Adrenal gland (tissue), 12 donors: ENCODE results near the gene SMIM12. TPM values are rescaled to one million over a fixed set of nuclear protein-coding genes. Genes with fewer than 3 reads are reported as not detected.

Source experiments
- DNase-seq, 7 donors: peaks; one replicate each; pipeline ENCODE4 v3.0.0-alpha.2; 2019 to 2020
- H3K27ac ChIP-seq, 5 donors: fragments of 200-600 bp; sonication (generic) in 4 of 5; 1 replicate in 3 of 5; 2 replicates in 2 of 5; pipeline versions ENCODE4 v1.5.1 to v1.8.0; 2016 to 2020; ENCODE audit warnings: mild to moderate bottlenecking in 1 of 5
- H3K27me3 ChIP-seq: fragments of 200-600 bp; 2 replicates; pipeline ENCODE4 v1.8.0; 2021
- H3K36me3 ChIP-seq, 2 donors: fragments of 200-600 bp; replicated peaks in 1 of 2; 1 replicate in 1 of 2; 2 replicates in 1 of 2; pipeline versions ENCODE4 v1.5.1 to v1.8.0; 2018 to 2022
- H3K4me1 ChIP-seq, 2 donors: fragments of 200-600 bp; replicated peaks in 1 of 2; 1 replicate in 1 of 2; 2 replicates in 1 of 2; pipeline versions ENCODE4 v1.5.1 to v1.8.0; 2018 to 2021
- H3K4me3 ChIP-seq, 4 donors: fragments of 200-600 bp; sonication (generic) in 3 of 4; one replicate each; pipeline ENCODE4 v1.5.1; 2016 to 2018
- H3K9me3 ChIP-seq, 3 donors: fragments of 200-600 bp; sonication (generic) in 1 of 3; replicated peaks in 1 of 3; 1 replicate in 2 of 3; 2 replicates in 1 of 3; pipeline versions ENCODE4 v1.5.1 to v1.8.0; 2016 to 2021
- POLR2A ChIP-seq, 2 donors: fragments of 450-650 bp; IDR thresholded peaks; one replicate each; pipeline ENCODE4 v1.6.1; 2017; ENCODE audit warnings: antibody characterized with exemption in 2 of 2, mild to moderate bottlenecking in 2 of 2, moderate library complexity in 1 of 2
- WGBS, 4 donors: extraction: QIAGEN DNeasy Blood & Tissue Kit in 2 of 4; methylation state at CpG; one replicate each; pipeline versions ENCODE4 v1.1.5 to v1.1.7; 2013 to 2017; 5-methylcytosine and 5-hydroxymethylcytosine counted together
- intact Hi-C, 2 donors: fragments of 100-400 bp; cut with DNase I; formaldehyde crosslinking; loops; one replicate each; pipeline versions ENCODE4 v1.14.1 to v1.15.0; 2022 to 2023
- polyA plus RNA-seq, 3 donors: library from polyadenylated mRNA; stranded (reverse); fragments of 200-250 nt in 2 of 3; fragments of 350-450 nt in 1 of 3; fragmentation: Illumina TruSeq in 1 of 3; extraction: RNeasy Lipid Tissue Mini Kit (QIAGEN cat#74804) in 1 of 3; gene quantifications; one replicate each; pipeline ENCODE4 v1.2.3, GENCODE V29; 2013 to 2014
- total RNA-seq, 9 donors: library from RNA; depleted of rRNA in 4 of 9; stranded (reverse); fragments of >200 nt in 4 of 9; fragments of 120-200 nt in 1 of 9; fragmentation: NEBNext Ultra II Directional in 1 of 9; extraction: Animal tissue kit (Norgen Biotek cat#: 25700) in 1 of 9; gene quantifications; one replicate each; pipeline versions ENCODE4 v1.1.0 to v1.2.4, GENCODE V29; 2013 to 2023
- TF ChIP-seq, protein P1 (sequence below), 6 experiments: fragments of 450-650 bp in 4 of 6; fragments of 200-600 bp in 2 of 6; sonication (generic) in 1 of 6; IDR thresholded peaks; 1 replicate in 5 of 6; 2 replicates in 1 of 6; pipeline versions ENCODE4 v1.5.1 to v1.8.0; 2016 to 2021; ENCODE audit warnings: antibody characterized with exemption in 6 of 6, mild to moderate bottlenecking in 2 of 6, moderate library complexity in 1 of 6
- donor health status: healthy with polysubstance abuse.
- donor health status: Bipolar disorder and iron deficiency.
- donor health status: DM: yes; HTN: yes; CAD: no.
- donor health status: DM: no; HTN: no; CAD: no.
- donor health status: DM: no; HTN: no; CAD: no.
- donor health status: DM: yes; HTN: yes; CAD: no.

Gene SMIM12
- total and polyA plus RNA-seq, 12 donors = 16.2 to 129 (median 50.5) TPM

DNA sequence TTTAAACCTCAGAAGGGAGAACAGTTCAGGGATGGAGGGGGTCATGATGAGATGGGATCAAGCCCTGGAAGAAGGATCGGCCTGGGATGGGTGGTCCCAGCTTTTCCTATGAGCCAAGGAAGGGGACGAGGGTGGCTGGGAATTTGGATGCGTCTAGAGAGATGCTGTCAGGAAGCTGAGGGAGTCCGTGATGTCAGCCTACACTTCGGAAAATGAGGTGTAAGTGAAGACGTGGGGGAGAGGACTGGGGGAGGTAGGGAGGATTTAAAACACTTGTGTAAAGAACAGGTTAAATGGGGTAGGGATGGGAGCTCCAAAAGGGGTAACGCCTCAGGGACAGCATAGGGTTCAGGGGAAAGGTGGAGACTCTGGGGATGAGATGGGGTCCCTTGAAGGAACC, 42.4 kb upstream of the SMIM12 start:
- no peaks in the 10 kb centered on the region for H3K27me3 ChIP-seq
- no peak for DNase-seq
- intact Hi-C loops = loop anchor here in 1 of 2 donors (10.0 kb wide), 1 partner anchor 687 kb away; no protein-coding TSS in a partner anchor
- no peak overlapping the region for H3K27ac ChIP-seq
- WGBS, 4 donors = 66 to 69% (median 68%) methylated on average over 7 of the region's 7 CpGs
- no peaks in the 10 kb centered on the region for H3K4me1 ChIP-seq
- no peaks in the 10 kb centered on the region for H3K36me3 ChIP-seq
- H3K9me3 ChIP-seq = no peaks in the 10 kb centered on the region
- H3K4me3 ChIP-seq = no peak overlapping the region
- TF ChIP-seq, protein P1, sequence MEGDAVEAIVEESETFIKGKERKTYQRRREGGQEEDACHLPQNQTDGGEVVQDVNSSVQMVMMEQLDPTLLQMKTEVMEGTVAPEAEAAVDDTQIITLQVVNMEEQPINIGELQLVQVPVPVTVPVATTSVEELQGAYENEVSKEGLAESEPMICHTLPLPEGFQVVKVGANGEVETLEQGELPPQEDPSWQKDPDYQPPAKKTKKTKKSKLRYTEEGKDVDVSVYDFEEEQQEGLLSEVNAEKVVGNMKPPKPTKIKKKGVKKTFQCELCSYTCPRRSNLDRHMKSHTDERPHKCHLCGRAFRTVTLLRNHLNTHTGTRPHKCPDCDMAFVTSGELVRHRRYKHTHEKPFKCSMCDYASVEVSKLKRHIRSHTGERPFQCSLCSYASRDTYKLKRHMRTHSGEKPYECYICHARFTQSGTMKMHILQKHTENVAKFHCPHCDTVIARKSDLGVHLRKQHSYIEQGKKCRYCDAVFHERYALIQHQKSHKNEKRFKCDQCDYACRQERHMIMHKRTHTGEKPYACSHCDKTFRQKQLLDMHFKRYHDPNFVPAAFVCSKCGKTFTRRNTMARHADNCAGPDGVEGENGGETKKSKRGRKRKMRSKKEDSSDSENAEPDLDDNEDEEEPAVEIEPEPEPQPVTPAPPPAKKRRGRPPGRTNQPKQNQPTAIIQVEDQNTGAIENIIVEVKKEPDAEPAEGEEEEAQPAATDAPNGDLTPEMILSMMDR (IDR thresholded peaks at IDR 0.05) = no peak
- TF ChIP-seq POLR2A (IDR thresholded peaks at IDR 0.05) = no peak

DNA sequence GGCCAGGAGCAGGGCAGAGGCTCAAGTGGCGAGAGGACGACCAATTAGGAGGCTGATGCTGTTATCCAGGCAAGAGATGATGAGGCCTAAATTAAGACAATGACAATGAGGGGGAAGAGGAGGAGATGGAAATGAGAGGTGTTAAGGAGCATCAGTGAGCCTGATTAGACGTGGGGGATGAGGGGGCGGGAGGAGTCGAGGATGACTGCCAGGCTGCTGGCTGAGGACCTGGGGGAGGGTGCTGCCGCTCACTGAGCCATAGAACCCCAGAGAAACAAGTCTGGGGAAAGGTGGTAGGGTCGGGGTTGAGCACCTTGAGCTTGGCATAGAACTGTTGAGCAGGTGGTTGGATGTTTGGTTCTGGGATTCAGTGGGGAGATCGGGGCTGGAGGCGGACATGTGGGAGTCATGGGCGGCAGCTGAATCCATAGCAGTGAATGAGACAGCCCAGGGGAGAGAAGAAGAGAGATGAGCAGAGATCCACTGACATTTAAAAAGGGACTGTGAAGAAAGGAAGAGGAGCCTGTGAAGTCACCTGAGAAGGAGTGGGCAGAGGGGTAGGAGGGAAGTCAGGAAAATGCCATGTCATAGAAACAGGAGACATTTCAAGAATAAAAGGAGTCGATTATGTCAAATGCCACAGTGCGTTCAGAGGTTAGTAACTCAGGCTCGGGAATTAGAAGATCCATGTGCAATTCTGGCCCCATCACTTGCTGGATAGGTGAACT, 41.4 kb upstream of the SMIM12 start:
- no peaks in the 10 kb centered on the region for H3K36me3 ChIP-seq
- no peak for DNase-seq
- no peaks in the 10 kb centered on the region for H3K27me3 ChIP-seq
- intact Hi-C loops = loop anchor here in 1 of 2 donors (10.0 kb wide), 1 partner anchor 686 kb away; no protein-coding TSS in a partner anchor
- TF ChIP-seq, protein P1 (IDR thresholded peaks at IDR 0.05) = no peak
- TF ChIP-seq POLR2A (IDR thresholded peaks at IDR 0.05) = no peak
- WGBS, 4 donors = 75 to 79% (median 76%) methylated on average over 13 of the region's 13 CpGs
- H3K4me3 ChIP-seq = no peak overlapping the region
- H3K4me1 ChIP-seq = no peaks in the 10 kb centered on the region
- H3K9me3 ChIP-seq = no peaks in the 10 kb centered on the region
- H3K27ac ChIP-seq = no peak overlapping the region

GRCh38 chr1:34899906-34900305, 40.4 kb upstream of the SMIM12 start:
- TF ChIP-seq, protein P1 (IDR thresholded peaks at IDR 0.05) = no peak
- TF ChIP-seq POLR2A (IDR thresholded peaks at IDR 0.05) = no peak
- H3K9me3 ChIP-seq = no peaks in the 10 kb centered on the region
- no peaks in the 10 kb centered on the region for H3K27me3 ChIP-seq
- 87 to 95% (median 92%) methylated on average over 6 to 16 of the region's 16 CpGs for WGBS, 4 donors
- no peak overlapping the region for H3K4me3 ChIP-seq
- no peaks in the 10 kb centered on the region for H3K36me3 ChIP-seq
- no peak for DNase-seq
- no peak overlapping the region for H3K27ac ChIP-seq
- intact Hi-C loops = loop anchor here in 1 of 2 donors (10.0 kb wide), 1 partner anchor 685 kb away; no protein-coding TSS in a partner anchor
- no peaks in the 10 kb centered on the region for H3K4me1 ChIP-seq

GRCh38 chr1:34899471-34899870, 39.9 kb upstream of the SMIM12 start:
- 90 to 98% (median 93%) methylated on average over 4 of the region's 4 CpGs for WGBS, 4 donors

More at GRCh38 chr1:34899471-34899870, 39.9 kb upstream of the SMIM12 start:
- no peak overlapping the region for H3K27ac ChIP-seq
- no peak for TF ChIP-seq POLR2A (IDR thresholded peaks at IDR 0.05)
- TF ChIP-seq, protein P1 (IDR thresholded peaks at IDR 0.05) = no peak
- no peaks in the 10 kb centered on the region for H3K9me3 ChIP-seq
- no peaks in the 10 kb centered on the region for H3K36me3 ChIP-seq
- peak in 1 of 7 donors; percentile 5 for DNase-seq
- H3K4me3 ChIP-seq = no peak overlapping the region
- H3K4me1 ChIP-seq = no peaks in the 10 kb centered on the region
- no peaks in the 10 kb centered on the region for H3K27me3 ChIP-seq
- intact Hi-C loops = no loop called here
